K562 (cell line): ENCODE data around the gene TMEM121. TPM values are rescaled to one million over a fixed set of nuclear protein-coding genes. Genes with fewer than 3 reads are reported as not detected.

Source experiments
- CHD7 ChIP-seq: fragments of 200-600 bp; sonication (generic); IDR thresholded peaks from one replicate; pipeline ENCODE4 v1.6.1; 2012; ENCODE audit warnings: mild to moderate bottlenecking, low read depth, low read length, inconsistent platforms
- E2F8 ChIP-seq: fragments of 450-650 bp; IDR thresholded peaks from 2 replicates; pipeline ENCODE4 v1.7.1; 2018; ENCODE audit warnings: mild to moderate bottlenecking, low read depth; ENCODE audit not compliant: partially characterized antibody
- FOXK2 ChIP-seq, 2 experiments: fragments of 450-650 bp; IDR thresholded peaks in 1 of 2; conservative IDR thresholded peaks in 1 of 2; 2 replicates each; pipeline ENCODE4 v1.6.1; 2016; ENCODE audit warnings: low read depth in 2 of 2, mild to moderate bottlenecking in 1 of 2
- HEY1 ChIP-seq: fragments of 250-450 bp; sonication (Bioruptor Pico); IDR thresholded peaks from 2 replicates; pipeline ENCODE4 v1.5.0; 2020; ENCODE audit warnings: mild to moderate bottlenecking, moderate library complexity, borderline replicate concordance
- RAD21 ChIP-seq, 2 experiments: fragments of 250-450 bp in 1 of 2; fragments of 450-650 bp in 1 of 2; sonication (Bioruptor Pico) in 1 of 2; formaldehyde crosslinking in 1 of 2; IDR thresholded peaks in 1 of 2; conservative IDR thresholded peaks in 1 of 2; 2 replicates each; pipeline versions ENCODE4 v1.4.0 to v1.8.0; 2020 to 2022; ENCODE audit warnings: mild to moderate bottlenecking in 2 of 2, moderate library complexity in 1 of 2
- ZNF24 ChIP-seq: fragments of 450-650 bp; IDR thresholded peaks from 2 replicates; pipeline ENCODE4 v1.6.1; 2016
- ZNF431 ChIP-seq: sonication (generic); formaldehyde crosslinking; IDR thresholded peaks from 2 replicates; pipeline ENCODE4 v1.8.0; 2022; ENCODE audit warnings: mild to moderate bottlenecking, missing genetic modification reagents
- ZNF644 ChIP-seq: fragments of 200-800 bp; sonication (Bioruptor generic); IDR thresholded peaks from 2 replicates; pipeline ENCODE4 v1.6.1; 2016; ENCODE audit warnings: low read depth, missing genetic modification characterization, missing compliant biosample characterization
- polyA plus RNA-seq, 8 experiments: library from polyadenylated mRNA; depleted of rRNA in 4 of 8; stranded (reverse) in 5 of 8; unstranded in 3 of 8; fragments of >200 nt; fragmentation: Nextera tagmentation in 2 of 8; fragmentation: Illumina TruSeq in 1 of 8; extraction: Ambion mirVana in 2 of 8; extraction: Trizol in 1 of 8; gene quantifications; 2 replicates each; pipeline versions ENCODE4 v1.2.1 to v1.2.3, GENCODE V29; 2011 to 2014; ENCODE audit warnings: inconsistent platforms in 1 of 8, missing spikeins in 1 of 8
- total RNA-seq, 7 experiments: library from RNA; depleted of rRNA in 6 of 7; stranded (reverse); fragments of >200 nt in 6 of 7; fragmentation: Illumina TruSeq in 2 of 7; extraction: Trizol in 2 of 7; gene quantifications; 2 replicates each; pipeline versions ENCODE4 v1.2.1 to v1.2.3, GENCODE V29; 2011 to 2021; ENCODE audit warnings: low replicate concordance in 1 of 7
- TF ChIP-seq, protein P1 (sequence below): IDR thresholded peaks from 3 replicates; pipeline ENCODE4 v1.6.1; 2011; ENCODE audit warnings: borderline replicate concordance, mild to moderate bottlenecking; ENCODE audit not compliant: insufficient read length, insufficient read depth

The TMEM121 gene
- total and polyA plus RNA-seq, 9 of the 15 experiments (the other 6 are each of a cell fraction or from before 2014, with no cell fraction given) = 0.31 to 0.36 TPM; not detected in 7

DNA sequence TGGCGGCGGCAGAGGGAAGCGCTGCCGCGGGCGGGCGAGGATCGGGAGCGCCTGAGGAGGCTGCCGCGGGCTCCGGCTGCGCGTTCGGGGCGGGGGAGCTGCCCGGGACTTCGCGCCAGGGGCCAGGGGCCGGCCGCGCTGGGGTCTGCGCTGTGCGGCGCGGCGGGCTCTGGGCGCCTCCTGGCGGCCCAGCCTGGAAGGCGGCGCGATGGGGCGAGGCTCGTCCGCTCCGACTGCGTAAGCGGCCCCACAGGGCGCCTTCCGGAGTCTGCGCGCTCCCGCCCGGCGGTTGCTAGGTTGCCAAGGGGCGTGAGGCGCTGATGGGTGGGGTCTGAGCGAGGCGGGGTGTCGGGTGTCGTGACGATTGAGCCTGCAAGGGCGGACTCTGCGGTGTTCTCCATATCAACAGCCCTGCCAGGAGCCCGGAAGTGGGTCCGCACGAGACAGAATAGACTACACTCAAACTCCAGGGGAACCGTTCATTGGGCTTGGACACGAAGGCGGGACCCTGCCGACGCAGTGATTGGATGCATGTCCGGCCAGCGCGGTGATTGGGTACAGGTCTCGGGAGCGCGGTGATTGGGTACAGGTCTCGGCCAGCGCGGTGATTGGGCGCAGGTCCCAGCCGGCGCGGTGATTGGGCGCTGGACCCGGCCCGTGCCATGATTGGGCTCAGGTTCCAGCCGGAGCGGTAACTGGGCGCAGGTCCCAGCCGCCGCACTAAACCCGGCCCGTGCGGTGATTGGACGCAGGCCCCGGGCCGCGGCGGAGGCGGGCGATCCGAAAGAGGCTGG lies 35.6 kb upstream of the TMEM121 start, which contains the start of gene TEDC1 (continued):
- no peak for TF ChIP-seq CHD7
- TF ChIP-seq E2F8 = peak; percentile 81
- TF ChIP-seq FOXK2 (conservative IDR thresholded peaks at IDR 0.05 in 1 of 2, IDR thresholded peaks at IDR 0.05 in 1 of 2; ENCODE audit: low read depth in 2 of 2) = peak; percentile 97 to 98
- TF ChIP-seq RAD21 (CRISPR knock-in tag; conservative IDR thresholded peaks at IDR 0.05 in 1 of 2, IDR thresholded peaks at IDR 0.05 in 1 of 2) = peak; percentile 49 to 71
- TF ChIP-seq, protein P1, sequence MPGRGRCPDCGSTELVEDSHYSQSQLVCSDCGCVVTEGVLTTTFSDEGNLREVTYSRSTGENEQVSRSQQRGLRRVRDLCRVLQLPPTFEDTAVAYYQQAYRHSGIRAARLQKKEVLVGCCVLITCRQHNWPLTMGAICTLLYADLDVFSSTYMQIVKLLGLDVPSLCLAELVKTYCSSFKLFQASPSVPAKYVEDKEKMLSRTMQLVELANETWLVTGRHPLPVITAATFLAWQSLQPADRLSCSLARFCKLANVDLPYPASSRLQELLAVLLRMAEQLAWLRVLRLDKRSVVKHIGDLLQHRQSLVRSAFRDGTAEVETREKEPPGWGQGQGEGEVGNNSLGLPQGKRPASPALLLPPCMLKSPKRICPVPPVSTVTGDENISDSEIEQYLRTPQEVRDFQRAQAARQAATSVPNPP = no peak
- no peak for TF ChIP-seq HEY1 (CRISPR knock-in tag)
- TF ChIP-seq ZNF431 (CRISPR knock-in tag) = no peak
- TF ChIP-seq ZNF644 = peak; percentile 86
- no peak; the same call in 1 of the 2 replicates for TF ChIP-seq ZNF24
